ENCODE data around the gene PLPP6. TPM values are rescaled to one million over a fixed set of nuclear protein-coding genes. Genes with fewer than 3 reads are reported as not detected.

PLPP6 gene
- total and polyA plus RNA-seq, 2 of the 13 experiments (the other 11 are each of a cell fraction or from before 2014, with no cell fraction given): 12.1 to 15.5 TPM

GRCh38 chr9:4670591-4670990 is 8.5 kb downstream of the PLPP6 start:
- 83% methylated on average over 3 of the region's 3 CpGs for WGBS (ENCODE audit: low lambda C conversion rate)
- Histone ChIP-seq H4K20me1 (ENCODE audit: insufficient read depth, low read length) (no peaks in the 10 kb centered on the region), H3K4me3 (replicated peaks in 1 of 3; ENCODE audit: insufficient read depth in 1 of 3, low read depth in 2 of 3, low read length in 3 of 3) (no peak overlapping the region), H3K79me2 (ENCODE audit: insufficient read depth, low read length) (no peaks in the 10 kb centered on the region), H3K27me3 (ENCODE audit: control insufficient read depth in 1 of 2, insufficient read depth in 2 of 2, low read length in 2 of 2) (no peaks in the 10 kb centered on the region), H2AFZ (ENCODE audit: low read length) (no peak overlapping the region), H3K27ac (ENCODE audit: extremely low read length, insufficient read depth, low read length) (no peak overlapping the region), H3K9ac (ENCODE audit: insufficient read depth, low read depth, low read length) (no peak overlapping the region), H3K4me2 (ENCODE audit: low read depth, low read length) (no peak overlapping the region), H3K36me3 (replicated peaks in 1 of 2; ENCODE audit: control insufficient read depth in 1 of 2, insufficient read depth in 2 of 2, low read length in 2 of 2) (no peaks in the 10 kb centered on the region), H3K9me3 (ENCODE audit: low read length) (no peaks in the 10 kb centered on the region), H3K4me1 (ENCODE audit: insufficient read depth, low read length) (peaks cover 19% of the 10 kb centered on the region)
- TF ChIP-seq ARHGAP35 (CRISPR knock-in tag; IDR thresholded peaks at IDR 0.05; ENCODE audit: borderline replicate concordance) (no peak), ZNF724P (CRISPR knock-in tag; IDR thresholded peaks at IDR 0.05; ENCODE audit: borderline replicate concordance) (no peak), ZNF44 (CRISPR knock-in tag; IDR thresholded peaks at IDR 0.05) (no peak), GABPA (IDR thresholded peaks at IDR 0.05; ENCODE audit: low read depth, low read length) (no peak), GABPA (CRISPR knock-in tag; IDR thresholded peaks at IDR 0.05; ENCODE audit: low read depth) (no peak), KAT8 (CRISPR knock-in tag; IDR thresholded peaks at IDR 0.05) (no peak), ZNF788 (CRISPR knock-in tag; IDR thresholded peaks at IDR 0.05; ENCODE audit: borderline replicate concordance) (no peak), ZNF772 (CRISPR knock-in tag; IDR thresholded peaks at IDR 0.05) (no peak), MED8 (CRISPR knock-in tag; IDR thresholded peaks at IDR 0.05; ENCODE audit: insufficient replicate concordance) (no peak)
- TF ChIP-seq, protein P1, sequence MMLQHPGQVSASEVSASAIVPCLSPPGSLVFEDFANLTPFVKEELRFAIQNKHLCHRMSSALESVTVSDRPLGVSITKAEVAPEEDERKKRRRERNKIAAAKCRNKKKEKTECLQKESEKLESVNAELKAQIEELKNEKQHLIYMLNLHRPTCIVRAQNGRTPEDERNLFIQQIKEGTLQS (CRISPR knock-in tag; IDR thresholded peaks at IDR 0.05): no peak
- TF ChIP-seq, protein P2, sequence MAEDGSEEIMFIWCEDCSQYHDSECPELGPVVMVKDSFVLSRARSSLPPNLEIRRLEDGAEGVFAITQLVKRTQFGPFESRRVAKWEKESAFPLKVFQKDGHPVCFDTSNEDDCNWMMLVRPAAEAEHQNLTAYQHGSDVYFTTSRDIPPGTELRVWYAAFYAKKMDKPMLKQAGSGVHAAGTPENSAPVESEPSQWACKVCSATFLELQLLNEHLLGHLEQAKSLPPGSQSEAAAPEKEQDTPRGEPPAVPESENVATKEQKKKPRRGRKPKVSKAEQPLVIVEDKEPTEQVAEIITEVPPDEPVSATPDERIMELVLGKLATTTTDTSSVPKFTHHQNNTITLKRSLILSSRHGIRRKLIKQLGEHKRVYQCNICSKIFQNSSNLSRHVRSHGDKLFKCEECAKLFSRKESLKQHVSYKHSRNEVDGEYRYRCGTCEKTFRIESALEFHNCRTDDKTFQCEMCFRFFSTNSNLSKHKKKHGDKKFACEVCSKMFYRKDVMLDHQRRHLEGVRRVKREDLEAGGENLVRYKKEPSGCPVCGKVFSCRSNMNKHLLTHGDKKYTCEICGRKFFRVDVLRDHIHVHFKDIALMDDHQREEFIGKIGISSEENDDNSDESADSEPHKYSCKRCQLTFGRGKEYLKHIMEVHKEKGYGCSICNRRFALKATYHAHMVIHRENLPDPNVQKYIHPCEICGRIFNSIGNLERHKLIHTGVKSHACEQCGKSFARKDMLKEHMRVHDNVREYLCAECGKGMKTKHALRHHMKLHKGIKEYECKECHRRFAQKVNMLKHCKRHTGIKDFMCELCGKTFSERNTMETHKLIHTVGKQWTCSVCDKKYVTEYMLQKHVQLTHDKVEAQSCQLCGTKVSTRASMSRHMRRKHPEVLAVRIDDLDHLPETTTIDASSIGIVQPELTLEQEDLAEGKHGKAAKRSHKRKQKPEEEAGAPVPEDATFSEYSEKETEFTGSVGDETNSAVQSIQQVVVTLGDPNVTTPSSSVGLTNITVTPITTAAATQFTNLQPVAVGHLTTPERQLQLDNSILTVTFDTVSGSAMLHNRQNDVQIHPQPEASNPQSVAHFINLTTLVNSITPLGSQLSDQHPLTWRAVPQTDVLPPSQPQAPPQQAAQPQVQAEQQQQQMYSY (CRISPR knock-in tag; IDR thresholded peaks at IDR 0.05): no peak
- TF ChIP-seq, protein P3, sequence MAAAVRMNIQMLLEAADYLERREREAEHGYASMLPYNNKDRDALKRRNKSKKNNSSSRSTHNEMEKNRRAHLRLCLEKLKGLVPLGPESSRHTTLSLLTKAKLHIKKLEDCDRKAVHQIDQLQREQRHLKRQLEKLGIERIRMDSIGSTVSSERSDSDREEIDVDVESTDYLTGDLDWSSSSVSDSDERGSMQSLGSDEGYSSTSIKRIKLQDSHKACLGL (CRISPR knock-in tag; IDR thresholded peaks at IDR 0.05): no peak
- CTCF ChIA-PET (ENCODE audit: low intra/inter-chr PET ratio, low total read pairs): no interaction called here
- ATAC-seq (no peak), FAIRE-seq (no peak), DNase-seq (ENCODE audit: low spot score) (no peak)
- POLR2A ChIA-PET: no interaction called here
- intact Hi-C loops (cut with micrococcal nuclease; ENCODE audit: unreplicated experiment) (no loop called here), in situ Hi-C loops (cut with HindIII; ENCODE audit: extremely low pct_ligation_motif_present, low pct_unique_long_range_greater_than_20kb) (no loop called here)
- BruUV-seq (replicated peaks): no TSS peak

All from HepG2 (cell line).